Natural killer cell (primary cell): ENCODE data around the gene TPT1. TPM values are rescaled to one million over a fixed set of nuclear protein-coding genes. Genes with fewer than 3 reads are reported as not detected.
"Not testable (repeated sequence)": the region's sequence is repeated elsewhere in the genome, so short reads cannot be mapped to it uniquely, and the experiment has no call there.

Source experiments
- ATAC-seq, 3 donors: fragments of 150-1000 bp in 2 of 3; fragments of 200-7000 bp in 1 of 3; cut with Tn5 transposase; 1 replicate in 1 of 3; 2 replicates in 2 of 3; pipeline ENCODE4 v1.10.0; 2021; ENCODE audit warnings: mild to moderate bottlenecking in 2 of 3, moderate library complexity in 2 of 3
- DNase-seq, 2 donors: peaks; one replicate each; pipeline versions ENCODE4 v3.0.0 to v3.0.0-alpha.2; 2013 to 2021; ENCODE audit warnings: mixed read lengths in 1 of 2
- H3K27ac ChIP-seq: one replicate; pipeline ENCODE4 v1.5.1; 2013; ENCODE audit warnings: mild to moderate bottlenecking, low read length
- H3K27me3 ChIP-seq: one replicate; pipeline ENCODE4 v1.6.1; 2013; ENCODE audit warnings: low read length; ENCODE audit not compliant: control insufficient read depth, insufficient read depth
- H3K36me3 ChIP-seq: one replicate; pipeline ENCODE4 v1.6.1; 2013; ENCODE audit warnings: low read length; ENCODE audit not compliant: control insufficient read depth, insufficient read depth
- H3K4me1 ChIP-seq: one replicate; pipeline ENCODE4 v1.6.1; 2013; ENCODE audit warnings: low read length; ENCODE audit not compliant: control insufficient read depth, insufficient read depth
- H3K4me3 ChIP-seq: one replicate; pipeline ENCODE4 v1.5.1; 2013; ENCODE audit warnings: low read length
- H3K9me3 ChIP-seq: one replicate; pipeline ENCODE4 v1.6.1; 2013; ENCODE audit warnings: low read length; ENCODE audit not compliant: control insufficient read depth, insufficient read depth
- H3K27ac Mint-ChIP-seq, 2 donors: one replicate each; pipeline ENCODE4 v1.8.0; 2022; ENCODE audit warnings: mild to moderate bottlenecking in 2 of 2, mixed read lengths in 2 of 2, moderate library complexity in 1 of 2
- H3K27me3 Mint-ChIP-seq, 2 donors: one replicate each; pipeline ENCODE4 v1.8.0; 2022; ENCODE audit warnings: low read depth in 2 of 2, mixed read lengths in 2 of 2
- H3K36me3 Mint-ChIP-seq: one replicate; pipeline ENCODE4 v1.8.0; 2022; ENCODE audit warnings: mixed read lengths
- H3K4me1 Mint-ChIP-seq, 2 donors: one replicate each; pipeline ENCODE4 v1.8.0; 2022; ENCODE audit warnings: mixed read lengths in 2 of 2
- H3K4me3 Mint-ChIP-seq: one replicate; pipeline ENCODE4 v1.8.0; 2022; ENCODE audit warnings: mild to moderate bottlenecking, moderate library complexity, mixed read lengths
- H3K9me3 Mint-ChIP-seq, 2 donors: one replicate each; pipeline ENCODE4 v1.8.0; 2022; ENCODE audit warnings: mixed read lengths in 2 of 2
- CTCF ChIP-seq: fragments of 200-600 bp; IDR thresholded peaks from one replicate; pipeline ENCODE4 v1.8.0; 2022; ENCODE audit warnings: antibody characterized with exemption
- WGBS: methylation state at CpG from one replicate; pipeline ENCODE4 v1.1.7; 2013; ENCODE audit warnings: missing lambda C conversion rate; ENCODE audit not compliant: insufficient coverage; 5-methylcytosine and 5-hydroxymethylcytosine counted together
- intact Hi-C: fragments of 100-400 bp; cut with micrococcal nuclease; formaldehyde crosslinking; loops from one replicate; pipeline ENCODE4 v1.14.2; 2022
- total RNA-seq, 4 donors: library from RNA; stranded (reverse); fragments of 120-200 nt in 1 of 4; gene quantifications; one replicate each; pipeline versions ENCODE4 v1.2.3 to v1.2.4, GENCODE V29; 2013 to 2022

Gene TPT1
- total RNA-seq, 3 donors from 2014 or later (not counting 1 experiment from before 2014, with no cell fraction given): 2,606 to 3,166 (median 3,085) TPM

- Mint-ChIP-seq H3K27ac (no peak overlapping the region), H3K9me3 (no peaks in the 10 kb centered on the region), H3K27me3 (no peaks in the 10 kb centered on the region), H3K4me1 (peaks cover 11 to 14% of the 10 kb centered on the region in 2 donors), H3K36me3 (no peaks in the 10 kb centered on the region), H3K4me3 (no peak overlapping the region)
- TF ChIP-seq CTCF: no peak
- H3K4me3 ChIP-seq: no peak overlapping the region
- peaks cover 3% of the 10 kb centered on the region for H3K36me3 ChIP-seq
- H3K9me3 ChIP-seq: no peaks in the 10 kb centered on the region
- no peaks in the 10 kb centered on the region for H3K27me3 ChIP-seq
- H3K4me1 ChIP-seq: peaks cover 7% of the 10 kb centered on the region
- ATAC-seq (no peak), DNase-seq (no peak)
- 81% methylated on average over 5 of the region's 5 CpGs for WGBS
- H3K27ac ChIP-seq: no peak overlapping the region
- intact Hi-C loops: no loop called here
Observed at GRCh38 chr13:45385907-45386553, 45.0 kb upstream of the TPT1 start.

DNA sequence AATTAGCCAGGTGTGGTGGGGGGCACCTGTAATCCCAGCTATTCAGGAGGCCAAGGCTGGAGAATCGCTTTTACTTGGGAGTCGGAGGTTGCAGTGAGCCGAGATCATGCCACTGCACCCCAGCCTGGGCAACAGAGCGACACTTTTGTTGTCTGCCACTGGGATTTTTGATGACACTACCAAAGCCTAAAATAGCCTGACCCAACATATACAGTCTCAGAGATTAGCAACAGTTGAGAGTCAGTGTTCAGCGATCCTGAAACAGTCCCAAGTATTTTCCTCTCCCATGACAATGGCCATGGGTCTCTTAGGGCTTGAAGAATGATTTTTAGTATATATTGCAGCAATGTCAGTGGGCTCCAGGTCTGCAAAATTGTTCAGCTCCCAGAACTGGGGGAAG, 44.3 kb upstream of the TPT1 start:
- H3K4me1 Mint-ChIP-seq: peaks cover 11 to 14% of the 10 kb centered on the region in 2 donors
- WGBS: 96% methylated on average over 5 of the region's 5 CpGs
- no peak overlapping the region for H3K27ac ChIP-seq
- TF ChIP-seq CTCF: no peak
- H3K4me3 ChIP-seq: no peak overlapping the region
- no peaks in the 10 kb centered on the region for H3K36me3 Mint-ChIP-seq
- no peak for DNase-seq
- H3K9me3 ChIP-seq: no peaks in the 10 kb centered on the region
- ATAC-seq: no peak
- no peak overlapping the region for H3K27ac Mint-ChIP-seq
- intact Hi-C loops: no loop called here
- peaks cover 7% of the 10 kb centered on the region for H3K4me1 ChIP-seq
- H3K27me3 Mint-ChIP-seq: no peaks in the 10 kb centered on the region
- peaks cover 3% of the 10 kb centered on the region for H3K36me3 ChIP-seq
- no peaks in the 10 kb centered on the region for H3K9me3 Mint-ChIP-seq
- H3K27me3 ChIP-seq: no peaks in the 10 kb centered on the region
- H3K4me3 Mint-ChIP-seq: no peak overlapping the region

- no peak overlapping the region for H3K4me3 Mint-ChIP-seq
- no peak overlapping the region for H3K4me3 ChIP-seq
- WGBS: 98% methylated on average over 3 of the region's 4 CpGs
- peaks cover 11 to 14% of the 10 kb centered on the region in 2 donors for H3K4me1 Mint-ChIP-seq
- no peak overlapping the region for H3K27ac Mint-ChIP-seq
- no peaks in the 10 kb centered on the region for H3K27me3 ChIP-seq
- no peak for TF ChIP-seq CTCF
- no peak overlapping the region for H3K27ac ChIP-seq
- H3K36me3 ChIP-seq: peaks cover 3% of the 10 kb centered on the region
- no peak for ATAC-seq
- H3K9me3 Mint-ChIP-seq: no peaks in the 10 kb centered on the region
- no peaks in the 10 kb centered on the region for H3K27me3 Mint-ChIP-seq
- DNase-seq: no peak
- H3K4me1 ChIP-seq: peaks cover 7% of the 10 kb centered on the region
- H3K36me3 Mint-ChIP-seq: no peaks in the 10 kb centered on the region
- H3K9me3 ChIP-seq: no peaks in the 10 kb centered on the region
- intact Hi-C loops: no loop called here
Observed at GRCh38 chr13:45384474-45385174, 43.6 kb upstream of the TPT1 start.

DNA sequence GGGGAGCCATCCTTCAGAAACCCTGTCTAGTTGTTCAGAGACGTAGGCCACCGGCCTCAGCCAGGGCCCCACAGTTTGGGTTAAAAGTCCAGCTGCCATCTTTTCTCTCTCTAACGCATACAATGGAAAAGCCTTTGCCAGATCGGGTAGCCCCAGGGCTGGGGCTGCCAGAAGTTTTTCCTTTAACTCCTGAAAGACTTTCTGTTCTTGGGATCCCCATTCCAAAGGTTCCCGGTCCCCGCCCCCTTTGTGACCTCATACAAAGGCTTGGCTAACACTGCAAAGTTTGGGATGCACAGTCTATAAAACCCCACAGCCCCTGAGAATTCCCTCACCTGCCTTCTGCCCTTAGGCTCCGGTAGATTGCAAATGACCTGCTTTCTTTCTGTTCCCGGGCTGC, 41.8 kb upstream of the TPT1 start:
- DNase-seq, H3K27ac ChIP-seq, H3K27me3 Mint-ChIP-seq, H3K27ac Mint-ChIP-seq, ATAC-seq, H3K36me3 Mint-ChIP-seq, H3K36me3 ChIP-seq, H3K9me3 ChIP-seq, H3K27me3 ChIP-seq, H3K4me3 Mint-ChIP-seq, H3K4me3 ChIP-seq, intact Hi-C loops, H3K9me3 Mint-ChIP-seq, H3K4me1 ChIP-seq: not testable (repeated sequence)
- WGBS: 97% methylated on average over 6 of the region's 8 CpGs
- H3K4me1 Mint-ChIP-seq: peaks cover 11 to 12% of the 10 kb centered on the region in 2 donors
